GM12878 (cell line): Measurements from ENCODE around the gene COPS3.

Experiments used
- BCL11A ChIP-seq: IDR thresholded peaks from 2 replicates; pipeline ENCODE4 v1.6.1; 2011; ENCODE audit warnings: low read depth, low read length
- EZH2 ChIP-seq: IDR thresholded peaks from 2 replicates; pipeline ENCODE4 v1.6.1; 2012; ENCODE audit warnings: low read depth, mild to moderate bottlenecking, control low read depth, inconsistent platforms, low read length, borderline replicate concordance; ENCODE audit not compliant: control insufficient read depth
- POLR2AphosphoS5 ChIP-seq: IDR thresholded peaks from 2 replicates; pipeline ENCODE4 v1.6.1; 2011; ENCODE audit warnings: mild to moderate bottlenecking, low read length, inconsistent platforms
- RAD21 ChIP-seq: IDR thresholded peaks from 2 replicates; pipeline ENCODE4 v1.6.1; 2011; ENCODE audit warnings: mild to moderate bottlenecking, low read depth, low read length, moderate library complexity; ENCODE audit not compliant: insufficient read depth
- RB1 ChIP-seq: fragments of 450-650 bp; formaldehyde crosslinking; IDR thresholded peaks from 2 replicates; pipeline ENCODE4 v1.6.1; 2017; ENCODE audit warnings: mild to moderate bottlenecking, borderline replicate concordance
- RCOR1 ChIP-seq: conservative IDR thresholded peaks from 2 replicates; pipeline ENCODE4 v1.6.1; 2012; ENCODE audit warnings: low read depth, low read length, improper control_type of control experiment
- YY1 ChIP-seq: IDR thresholded peaks from 2 replicates; pipeline ENCODE4 v1.6.1; 2011; ENCODE audit warnings: low read depth, mild to moderate bottlenecking, low read length
- TF ChIP-seq, protein P1 (sequence below), 3 experiments: IDR thresholded peaks in 2 of 3; conservative IDR thresholded peaks in 1 of 3; 2 replicates each; pipeline ENCODE4 v1.5.1; 2011; ENCODE audit warnings: low read depth in 3 of 3, low read length in 3 of 3, mild to moderate bottlenecking in 3 of 3, control low read depth in 2 of 3, moderate library complexity in 2 of 3, inconsistent platforms in 1 of 3, mixed read lengths in 1 of 3; ENCODE audit not compliant: control insufficient read depth in 2 of 3, insufficient read depth in 1 of 3; ENCODE audit errors: extremely low read depth in 1 of 3

- TF ChIP-seq BCL11A = no peak
- TF ChIP-seq POLR2AphosphoS5 = no peak
- no peak for TF ChIP-seq RB1
- TF ChIP-seq YY1 = no peak
- TF ChIP-seq RCOR1 = no peak
- no peak for TF ChIP-seq RAD21
- TF ChIP-seq, protein P1, sequence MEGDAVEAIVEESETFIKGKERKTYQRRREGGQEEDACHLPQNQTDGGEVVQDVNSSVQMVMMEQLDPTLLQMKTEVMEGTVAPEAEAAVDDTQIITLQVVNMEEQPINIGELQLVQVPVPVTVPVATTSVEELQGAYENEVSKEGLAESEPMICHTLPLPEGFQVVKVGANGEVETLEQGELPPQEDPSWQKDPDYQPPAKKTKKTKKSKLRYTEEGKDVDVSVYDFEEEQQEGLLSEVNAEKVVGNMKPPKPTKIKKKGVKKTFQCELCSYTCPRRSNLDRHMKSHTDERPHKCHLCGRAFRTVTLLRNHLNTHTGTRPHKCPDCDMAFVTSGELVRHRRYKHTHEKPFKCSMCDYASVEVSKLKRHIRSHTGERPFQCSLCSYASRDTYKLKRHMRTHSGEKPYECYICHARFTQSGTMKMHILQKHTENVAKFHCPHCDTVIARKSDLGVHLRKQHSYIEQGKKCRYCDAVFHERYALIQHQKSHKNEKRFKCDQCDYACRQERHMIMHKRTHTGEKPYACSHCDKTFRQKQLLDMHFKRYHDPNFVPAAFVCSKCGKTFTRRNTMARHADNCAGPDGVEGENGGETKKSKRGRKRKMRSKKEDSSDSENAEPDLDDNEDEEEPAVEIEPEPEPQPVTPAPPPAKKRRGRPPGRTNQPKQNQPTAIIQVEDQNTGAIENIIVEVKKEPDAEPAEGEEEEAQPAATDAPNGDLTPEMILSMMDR (IDR thresholded peaks at IDR 0.05 in 2 of 3, conservative IDR thresholded peaks at IDR 0.05 in 1 of 3; ENCODE audit: control insufficient read depth in 2 of 3, extremely low read depth in 1 of 3, insufficient read depth in 1 of 3, low read depth in 3 of 3, low read length in 3 of 3) = no peak
- TF ChIP-seq EZH2 = no peak
These were observed 27.6 kb downstream of the COPS3 start for GRCh38 chr17:17253406-17253805.
